Stimulated activated CD4-positive, alpha-beta T cell treated with anti-CD3 and anti-CD28 coated beads, Interleukin-2, amount 100 ng/mL, for 48 hours (primary cell): ENCODE results near the gene HOMER3.
"Not testable (repeated sequence)": the region's sequence is repeated elsewhere in the genome, so short reads cannot be mapped to it uniquely, and the experiment has no call there.

Source experiments
- DNase-seq, 2 donors: peaks; one replicate each; pipeline ENCODE4 v3.0.0-alpha.2; 2020

HOMER3 gene

GRCh38 chr19:18922228-18922985, 18.6 kb downstream of the HOMER3 start:
- DNase-seq, result no peak

- no peak for DNase-seq
Observed at GRCh38 chr19:18921593-18921992, 19.4 kb downstream of the HOMER3 start.

GRCh38 chr19:18920400-18920799, 20.6 kb downstream of the HOMER3 start:
- no peak for DNase-seq

GRCh38 chr19:18919900-18920214, 21.2 kb downstream of the HOMER3 start:
- no peak for DNase-seq

GRCh38 chr19:18919086-18919899, 21.7 kb downstream of the HOMER3 start, which contains the start of the genes COPE and DDX49:
Gene COPE, minus strand, starts transcription at chr19:18919387. Its CDS starts 39 bp downstream, at chr19:18919348.
Gene DDX49, plus strand, starts transcription at chr19:18919715. Its CDS starts 27 bp downstream, at chr19:18919742.
- peak; percentile 91 to 95 for DNase-seq

GRCh38 chr19:18917593-18917992, 23.4 kb downstream of the HOMER3 start:
- DNase-seq, result not testable (repeated sequence)

GRCh38 chr19:18915639-18916038, 25.4 kb downstream of the HOMER3 start:
- no peak for DNase-seq

- DNase-seq, result no peak
Observed at GRCh38 chr19:18913466-18913865, 27.6 kb downstream of the HOMER3 start.

GRCh38 chr19:18912933-18913332, 28.1 kb downstream of the HOMER3 start:
- DNase-seq, result no peak

GRCh38 chr19:18910801-18911436, 30.1 kb downstream of the HOMER3 start:
- DNase-seq, result no peak

- DNase-seq, result no peak
Observed at GRCh38 chr19:18910010-18910409, 31.0 kb downstream of the HOMER3 start.

GRCh38 chr19:18908917-18909619, 31.9 kb downstream of the HOMER3 start:
- DNase-seq, result no peak

- DNase-seq, result no peak
Observed at GRCh38 chr19:18906605-18907519, 34.2 kb downstream of the HOMER3 start.

GRCh38 chr19:18905513-18906236, 35.3 kb downstream of the HOMER3 start:
- DNase-seq, result no peak

GRCh38 chr19:18905058-18905456, 36.0 kb downstream of the HOMER3 start:
- DNase-seq, result no peak

GRCh38 chr19:18904334-18905057, 36.5 kb downstream of the HOMER3 start:
- DNase-seq, result no peak

- DNase-seq, result no peak
Observed at GRCh38 chr19:18903156-18904037, 37.6 kb downstream of the HOMER3 start.

GRCh38 chr19:18902519-18902918, 38.5 kb downstream of the HOMER3 start:
- DNase-seq, result not testable (repeated sequence)

- DNase-seq, result no peak
Observed at GRCh38 chr19:18901491-18901890, 39.5 kb downstream of the HOMER3 start.
